Left forelimb (tissue), 1 donor: ENCODE data around the gene OARD1.

Experiments
- DNase-seq: peaks from one replicate; pipeline ENCODE4 v3.0.0-alpha.2; 2018; ENCODE audit warnings: low spot score

The OARD1 gene

GRCh38 chr6:41074692-41075436, 2.7 kb upstream of the OARD1 start:
- DNase-seq = no peak

- no peak for DNase-seq
Observed at GRCh38 chr6:41073968-41074691, 2.0 kb upstream of the OARD1 start.

GRCh38 chr6:41073203-41073967, 1.2 kb upstream of the OARD1 start:
- DNase-seq = peak; percentile 89

- no peak for DNase-seq
Observed at GRCh38 chr6:41072836-41073202, 663 bp upstream of the OARD1 start, which contains the start of gene NFYA. NFYA (plus strand) TSS chr6:41072974; CDS start chr6:41079090, 6,116 bp downstream.

- DNase-seq = no peak
Observed at GRCh38 chr6:41071501-41071922, 644 bp downstream of the OARD1 start.

GRCh38 chr6:41066867-41067304, 5.3 kb downstream of the OARD1 start:
- no peak for DNase-seq

GRCh38 chr6:41065550-41066026, 6.6 kb downstream of the OARD1 start:
- no peak for DNase-seq

GRCh38 chr6:41064841-41065240, 7.3 kb downstream of the OARD1 start:
- no peak for DNase-seq

- DNase-seq = no peak
Observed at GRCh38 chr6:41063884-41064285, 8.3 kb downstream of the OARD1 start.

GRCh38 chr6:41062056-41062455, 10.1 kb downstream of the OARD1 start:
- no peak for DNase-seq

GRCh38 chr6:41061196-41061726, 10.9 kb downstream of the OARD1 start:
- DNase-seq = no peak

- DNase-seq = no peak
Observed at GRCh38 chr6:41059556-41059955, 12.6 kb downstream of the OARD1 start.

- no peak for DNase-seq
Observed at GRCh38 chr6:41058783-41059181, 13.4 kb downstream of the OARD1 start.

- no peak for DNase-seq
Observed at GRCh38 chr6:41056768-41057490, 15.2 kb downstream of the OARD1 start.

- no peak for DNase-seq
Observed at GRCh38 chr6:41055149-41055548, 17.0 kb downstream of the OARD1 start.

- no peak for DNase-seq
Observed at GRCh38 chr6:41054511-41054910, 17.6 kb downstream of the OARD1 start.

GRCh38 chr6:41053041-41053440, 19.1 kb downstream of the OARD1 start, which contains the start of gene APOBEC2:
APOBEC2 (plus strand) TSS chr6:41053202; CDS start chr6:41053348, 146 bp downstream.
- no peak for DNase-seq

- DNase-seq = no peak
Observed at GRCh38 chr6:41051873-41052272, 20.3 kb downstream of the OARD1 start.

- peak; percentile 22 for DNase-seq
Observed at GRCh38 chr6:41050536-41050935, 21.6 kb downstream of the OARD1 start.

- DNase-seq = peak; percentile 22
Observed at GRCh38 chr6:41049955-41050354, 22.2 kb downstream of the OARD1 start.

GRCh38 chr6:41049521-41049920, 22.6 kb downstream of the OARD1 start:
- DNase-seq = peak; percentile 54
